Astrocyte of the cerebellum (primary cell): ENCODE measurements around the gene RHBDL2.

ENCODE experiments used
- DNase-seq: peaks from one replicate; pipeline ENCODE4 v3.0.0-alpha.2; 2011; ENCODE audit warnings: low read depth
- H3K4me3 ChIP-seq: 2 replicates; pipeline ENCODE4 v1.5.1; 2011; ENCODE audit warnings: mild to moderate bottlenecking, low read depth, low read length, moderate library complexity
- in situ Hi-C: cut with HindIII; loops from 2 replicates; pipeline ENCODE4 v1.10.0; 2017; ENCODE audit warnings: low sequenced_read_pairs
- TF ChIP-seq, protein P1 (sequence below): IDR thresholded peaks from 2 replicates; pipeline ENCODE4 v1.5.1; 2012; ENCODE audit warnings: low read length, low read depth, moderate library complexity, mild to moderate bottlenecking; ENCODE audit errors: missing control alignments

The RHBDL2 gene

DNA sequence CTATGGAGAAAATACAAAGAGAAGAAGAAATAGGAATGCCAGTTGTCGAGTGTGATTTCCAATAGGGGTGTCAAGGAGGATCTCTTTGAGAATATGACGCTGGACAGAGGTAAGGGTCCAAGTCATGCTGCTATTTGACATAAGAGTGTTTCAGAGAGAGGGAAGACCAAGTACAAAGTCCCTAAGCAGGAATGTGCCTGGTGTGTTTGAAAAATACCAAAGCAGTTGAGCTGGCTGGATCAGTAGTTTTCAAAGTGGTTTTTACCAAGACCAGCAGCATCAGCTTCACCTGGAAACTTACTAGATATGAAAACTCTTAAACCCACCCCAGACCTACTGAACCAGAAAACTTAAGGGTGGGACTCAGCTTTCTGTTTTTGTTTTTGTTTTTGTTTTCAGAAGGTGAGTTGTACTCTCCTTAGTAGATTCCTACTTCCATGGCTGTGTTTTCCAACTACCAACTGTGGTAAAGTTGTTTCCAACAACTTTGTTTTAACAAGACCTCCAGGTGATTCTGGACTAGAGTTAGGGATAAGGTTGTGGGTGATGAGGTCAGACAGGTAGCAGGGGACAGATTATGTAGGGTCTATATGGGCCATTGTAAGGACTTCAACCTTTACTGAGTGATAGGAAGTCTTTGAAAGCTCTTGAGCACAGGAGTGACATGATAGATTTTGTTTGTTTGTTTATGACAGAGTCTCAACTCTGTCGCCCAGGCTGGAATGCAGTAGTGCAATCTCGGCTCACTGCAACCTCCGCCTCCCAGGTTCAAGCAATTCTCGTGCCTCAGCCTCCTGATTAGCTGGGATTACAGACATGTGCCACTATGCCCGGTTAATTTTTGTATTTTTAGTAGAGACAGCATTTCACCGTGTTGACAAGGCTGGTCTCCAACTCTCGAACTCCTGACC, 53.0 kb downstream of the RHBDL2 start:
- in situ Hi-C loops, result no loop called here
- no peak overlapping the region for H3K4me3 ChIP-seq
- TF ChIP-seq, protein P1, sequence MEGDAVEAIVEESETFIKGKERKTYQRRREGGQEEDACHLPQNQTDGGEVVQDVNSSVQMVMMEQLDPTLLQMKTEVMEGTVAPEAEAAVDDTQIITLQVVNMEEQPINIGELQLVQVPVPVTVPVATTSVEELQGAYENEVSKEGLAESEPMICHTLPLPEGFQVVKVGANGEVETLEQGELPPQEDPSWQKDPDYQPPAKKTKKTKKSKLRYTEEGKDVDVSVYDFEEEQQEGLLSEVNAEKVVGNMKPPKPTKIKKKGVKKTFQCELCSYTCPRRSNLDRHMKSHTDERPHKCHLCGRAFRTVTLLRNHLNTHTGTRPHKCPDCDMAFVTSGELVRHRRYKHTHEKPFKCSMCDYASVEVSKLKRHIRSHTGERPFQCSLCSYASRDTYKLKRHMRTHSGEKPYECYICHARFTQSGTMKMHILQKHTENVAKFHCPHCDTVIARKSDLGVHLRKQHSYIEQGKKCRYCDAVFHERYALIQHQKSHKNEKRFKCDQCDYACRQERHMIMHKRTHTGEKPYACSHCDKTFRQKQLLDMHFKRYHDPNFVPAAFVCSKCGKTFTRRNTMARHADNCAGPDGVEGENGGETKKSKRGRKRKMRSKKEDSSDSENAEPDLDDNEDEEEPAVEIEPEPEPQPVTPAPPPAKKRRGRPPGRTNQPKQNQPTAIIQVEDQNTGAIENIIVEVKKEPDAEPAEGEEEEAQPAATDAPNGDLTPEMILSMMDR, result no peak
- no peak for DNase-seq

DNA sequence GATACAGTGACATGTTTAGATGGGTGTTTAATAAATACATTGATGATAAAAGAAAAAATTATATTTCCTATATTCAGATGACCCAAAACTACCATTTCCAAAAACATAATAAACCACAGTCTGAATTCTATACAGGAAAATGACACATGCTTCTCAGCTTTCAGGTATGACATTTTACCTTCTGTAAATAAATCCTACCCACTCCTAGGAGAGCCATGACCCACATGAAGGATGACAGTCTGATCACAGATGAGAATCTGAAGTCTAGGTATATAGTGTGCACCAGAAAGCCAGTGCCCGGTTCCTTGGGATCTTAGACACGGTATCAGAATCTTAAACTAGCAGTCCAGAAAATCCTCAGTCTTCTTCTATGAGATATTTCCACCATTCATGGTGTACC, 56.5 kb downstream of the RHBDL2 start:
- DNase-seq, result no peak
- H3K4me3 ChIP-seq, result no peak overlapping the region
- in situ Hi-C loops, result no loop called here

DNA sequence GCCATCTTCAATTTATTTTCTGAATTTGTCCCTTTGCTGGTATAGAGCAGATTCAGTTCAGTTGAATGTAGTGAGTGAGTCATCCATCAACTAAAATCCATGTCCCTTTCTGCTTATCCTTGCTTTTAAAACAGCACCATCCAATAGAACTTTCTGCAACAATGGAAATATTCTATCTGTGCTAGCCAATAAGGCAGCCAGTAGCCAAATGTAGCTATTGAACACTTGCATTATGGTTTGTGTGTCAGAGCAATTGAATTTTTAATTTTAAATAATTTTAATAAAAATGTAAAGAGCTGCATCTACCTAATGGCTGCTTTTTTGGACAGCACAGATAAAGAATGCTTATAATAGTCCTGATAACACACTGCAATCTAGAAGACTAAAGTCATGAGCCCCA, 60.1 kb downstream of the RHBDL2 start, which contains the start of gene GJA9:
TSS of gene GJA9 (minus strand) at position 101 of the 400 bp plus-strand sequence. CDS start 5,489 bp downstream, outside the sequence.
- DNase-seq, result no peak
- in situ Hi-C loops, result no loop called here
- no peak within 1 kb of the TSS for H3K4me3 ChIP-seq
- TF ChIP-seq, protein P1, result no peak

More for the DNA sequence above, 56.5 kb downstream of the RHBDL2 start:
- TF ChIP-seq, protein P1, result no peak

GRCh38 chr1:38875811-38876210, 65.8 kb downstream of the RHBDL2 start:
- no peak for DNase-seq
- TF ChIP-seq, protein P1, result no peak
- in situ Hi-C loops, result no loop called here

GRCh38 chr1:38873027-38873969, 68.3 kb downstream of the RHBDL2 start, which contains the start of gene MYCBP:
MYCBP (minus strand) TSS chr1:38873348; CDS start chr1:38873305, 43 bp downstream.
- in situ Hi-C loops, result loop anchor here (25.0 kb wide), 1 partner anchor 214 kb away; no protein-coding TSS in a partner anchor
- H3K4me3 ChIP-seq, result peak within 1 kb of the TSS; percentile 73
- TF ChIP-seq, protein P1, result no peak
- DNase-seq, result peak; percentile 87

More at GRCh38 chr1:38875811-38876210, 65.8 kb downstream of the RHBDL2 start:
- no peak overlapping the region for H3K4me3 ChIP-seq
